Type B pancreatic cell (in vitro differentiated cells): ENCODE data around the gene TEP1. TPM values are rescaled to one million over a fixed set of nuclear protein-coding genes. Genes with fewer than 3 reads are reported as not detected.

ENCODE experiments used
- DNase-seq: peaks from one replicate; pipeline ENCODE4 v3.0.0; 2021; ENCODE audit warnings: mixed read lengths; ENCODE audit not compliant: unreplicated experiment; ENCODE audit errors: extremely low spot score
- H3K27ac Mint-ChIP-seq: 2 replicates; pipeline ENCODE4 v1.8.0; 2021; ENCODE audit warnings: mild to moderate bottlenecking, mixed read lengths
- H3K27me3 Mint-ChIP-seq: 2 replicates; pipeline ENCODE4 v1.8.0; 2021; ENCODE audit warnings: mixed read lengths
- H3K36me3 Mint-ChIP-seq: 2 replicates; pipeline ENCODE4 v1.8.0; 2021; ENCODE audit warnings: mixed read lengths
- H3K4me1 Mint-ChIP-seq: one replicate; pipeline ENCODE4 v1.8.0; 2021; ENCODE audit warnings: mixed read lengths; ENCODE audit not compliant: unreplicated experiment
- H3K4me3 Mint-ChIP-seq: 2 replicates; pipeline ENCODE4 v1.8.0; 2021; ENCODE audit warnings: mild to moderate bottlenecking, mixed read lengths
- H3K9me3 Mint-ChIP-seq: 2 replicates; pipeline ENCODE4 v1.8.0; 2021; ENCODE audit warnings: mixed read lengths
- total RNA-seq: library from RNA; stranded (reverse); gene quantifications from 2 replicates; pipeline ENCODE4 v1.2.1, GENCODE V29; 2021; ENCODE audit warnings: low replicate concordance
- TF ChIP-seq, protein P1 (sequence below): fragments of 200-600 bp; sonication (generic); conservative IDR thresholded peaks from 2 replicates; pipeline ENCODE4 v1.5.0; 2021; ENCODE audit warnings: antibody characterized with exemption, mild to moderate bottlenecking

Gene TEP1
- total RNA-seq, 1 donor from 2014 or later, result 23.1 TPM

DNA sequence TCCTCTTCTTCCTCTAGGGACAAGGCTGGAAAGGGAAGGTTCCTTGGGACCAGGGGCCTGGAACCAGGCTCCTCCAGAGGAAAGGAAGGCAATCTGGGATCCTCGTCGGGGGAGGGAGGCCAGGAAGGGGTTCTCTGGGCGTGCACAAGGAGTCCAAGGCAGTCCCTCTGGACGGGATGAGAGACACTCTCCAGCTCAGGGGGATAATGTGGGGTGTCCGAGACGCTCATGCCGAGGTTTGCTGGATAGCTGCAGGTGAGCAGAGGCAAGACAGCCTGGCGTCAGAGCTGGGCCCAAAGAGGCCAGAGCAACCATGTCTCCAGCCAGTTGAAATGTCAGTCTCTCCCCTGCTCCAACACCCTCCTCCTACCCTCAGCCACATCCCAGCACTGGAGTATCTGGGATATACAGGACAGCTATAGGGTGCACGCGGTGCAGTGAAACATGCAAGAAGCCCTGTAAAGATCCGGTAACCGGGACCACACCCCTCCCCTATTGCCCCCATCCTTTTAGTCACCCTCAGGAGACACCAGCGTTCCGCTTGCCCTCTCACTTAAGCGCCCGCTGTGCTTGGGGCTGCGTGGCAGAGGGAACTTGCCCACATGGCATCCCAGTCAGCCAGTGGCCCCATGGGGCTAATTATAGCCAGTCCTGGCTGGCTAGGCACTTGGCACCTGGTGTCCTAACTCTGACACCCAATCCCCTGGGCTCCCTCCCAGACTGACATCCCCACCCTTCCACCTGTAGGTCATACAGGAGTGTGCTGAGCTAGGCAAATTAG, 22.5 kb upstream of the TEP1 start, which contains the start of gene KLHL33:
Gene KLHL33 (minus strand): TSS at position 585 of the 781 bp plus-strand sequence. CDS start 355 bp downstream, at position 230.
- Mint-ChIP-seq H3K27me3 (peaks cover 15% of the 10 kb centered on the region), H3K27ac (no peak within 1 kb of the TSS), H3K4me1 (no peaks in the 10 kb centered on the region)

GRCh38 chr14:20434701-20435581, 21.6 kb upstream of the TEP1 start:
- H3K4me3 Mint-ChIP-seq, result no peak overlapping the region
- H3K36me3 Mint-ChIP-seq, result no peaks in the 10 kb centered on the region
- no peak overlapping the region for H3K27ac Mint-ChIP-seq
- TF ChIP-seq, protein P1, sequence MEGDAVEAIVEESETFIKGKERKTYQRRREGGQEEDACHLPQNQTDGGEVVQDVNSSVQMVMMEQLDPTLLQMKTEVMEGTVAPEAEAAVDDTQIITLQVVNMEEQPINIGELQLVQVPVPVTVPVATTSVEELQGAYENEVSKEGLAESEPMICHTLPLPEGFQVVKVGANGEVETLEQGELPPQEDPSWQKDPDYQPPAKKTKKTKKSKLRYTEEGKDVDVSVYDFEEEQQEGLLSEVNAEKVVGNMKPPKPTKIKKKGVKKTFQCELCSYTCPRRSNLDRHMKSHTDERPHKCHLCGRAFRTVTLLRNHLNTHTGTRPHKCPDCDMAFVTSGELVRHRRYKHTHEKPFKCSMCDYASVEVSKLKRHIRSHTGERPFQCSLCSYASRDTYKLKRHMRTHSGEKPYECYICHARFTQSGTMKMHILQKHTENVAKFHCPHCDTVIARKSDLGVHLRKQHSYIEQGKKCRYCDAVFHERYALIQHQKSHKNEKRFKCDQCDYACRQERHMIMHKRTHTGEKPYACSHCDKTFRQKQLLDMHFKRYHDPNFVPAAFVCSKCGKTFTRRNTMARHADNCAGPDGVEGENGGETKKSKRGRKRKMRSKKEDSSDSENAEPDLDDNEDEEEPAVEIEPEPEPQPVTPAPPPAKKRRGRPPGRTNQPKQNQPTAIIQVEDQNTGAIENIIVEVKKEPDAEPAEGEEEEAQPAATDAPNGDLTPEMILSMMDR, result no peak
- peaks cover 13% of the 10 kb centered on the region for H3K27me3 Mint-ChIP-seq
- H3K4me1 Mint-ChIP-seq, result no peaks in the 10 kb centered on the region
- no peaks in the 10 kb centered on the region for H3K9me3 Mint-ChIP-seq
- DNase-seq, result no peak

More for the DNA sequence above, 22.5 kb upstream of the TEP1 start, which contains the start of gene KLHL33:
- H3K9me3 Mint-ChIP-seq, result no peaks in the 10 kb centered on the region
- no peak for DNase-seq
- H3K4me3 Mint-ChIP-seq, result no peak within 1 kb of the TSS
- no peaks in the 10 kb centered on the region for H3K36me3 Mint-ChIP-seq
- TF ChIP-seq, protein P1, result no peak

DNA sequence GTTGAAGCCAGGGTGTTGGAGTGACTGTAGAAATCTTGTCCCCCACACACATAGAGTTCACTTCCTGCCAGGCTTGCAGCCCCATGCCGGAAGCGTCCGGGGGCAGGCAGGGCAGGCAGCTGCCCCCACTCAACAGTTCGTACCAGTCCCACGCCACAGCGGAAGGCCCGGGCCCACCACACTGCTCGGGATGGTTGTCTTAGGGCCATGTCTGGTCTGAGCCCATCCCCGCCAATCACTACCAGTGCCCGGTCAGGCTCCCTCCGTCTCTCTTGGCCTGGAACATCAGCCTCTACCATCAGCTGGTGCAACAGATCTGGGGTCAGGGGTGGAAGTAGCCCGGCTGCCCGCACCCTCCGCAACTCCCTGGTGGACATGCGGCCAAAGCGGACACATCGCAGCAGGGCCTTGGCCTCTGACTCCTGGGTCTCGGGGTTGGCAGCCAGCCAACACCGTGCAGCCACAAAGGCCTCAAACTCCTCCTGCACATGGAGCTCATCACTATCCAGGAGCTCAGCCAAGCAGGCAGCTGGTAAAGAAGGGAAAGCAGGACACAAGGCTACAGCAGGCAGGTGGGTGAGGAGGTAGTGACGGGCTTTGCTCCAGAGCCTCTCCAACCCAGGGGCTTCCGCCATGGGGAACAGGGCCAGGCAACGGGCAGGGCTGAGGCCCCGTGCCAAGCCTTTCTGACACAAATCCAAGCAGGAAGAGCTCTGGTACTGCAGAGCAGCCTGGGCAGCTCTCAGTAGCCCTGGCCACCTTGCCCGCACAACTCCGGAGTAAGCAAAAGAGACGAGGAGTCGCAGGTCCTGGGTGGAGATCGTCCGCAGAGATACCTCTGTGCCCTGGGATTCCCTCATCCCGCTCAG, 16.7 kb upstream of the TEP1 start:
- no peak overlapping the region for H3K4me3 Mint-ChIP-seq
- H3K27ac Mint-ChIP-seq, result no peak overlapping the region
- H3K36me3 Mint-ChIP-seq, result no peaks in the 10 kb centered on the region
- H3K4me1 Mint-ChIP-seq, result peaks cover 7% of the 10 kb centered on the region
- no peaks in the 10 kb centered on the region for H3K27me3 Mint-ChIP-seq
- no peak for DNase-seq
- TF ChIP-seq, protein P1, result no peak
- H3K9me3 Mint-ChIP-seq, result no peaks in the 10 kb centered on the region

DNA sequence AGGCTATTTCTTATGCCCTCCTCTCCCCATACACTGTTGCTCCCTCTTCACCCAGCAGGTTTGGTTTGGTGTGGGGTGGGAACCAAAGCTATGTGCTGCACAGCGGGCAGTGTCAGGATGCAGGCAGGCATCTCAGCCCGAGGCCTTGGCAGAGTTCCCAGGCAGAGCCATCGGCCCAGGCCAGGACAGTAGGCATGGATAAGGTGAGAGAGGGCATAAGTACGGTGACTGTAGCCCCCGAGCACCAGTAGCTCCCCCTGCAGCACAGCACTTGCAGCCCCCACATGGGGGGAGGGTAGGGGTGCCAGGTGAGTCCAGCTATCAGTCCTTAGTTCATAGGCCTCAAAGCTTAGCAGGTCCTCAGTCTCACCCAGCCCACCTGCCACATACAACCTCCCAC, 15.5 kb upstream of the TEP1 start:
- H3K9me3 Mint-ChIP-seq, result no peaks in the 10 kb centered on the region
- peaks cover 7% of the 10 kb centered on the region for H3K4me1 Mint-ChIP-seq
- peaks cover 5% of the 10 kb centered on the region for H3K27me3 Mint-ChIP-seq
- no peak overlapping the region for H3K4me3 Mint-ChIP-seq
- no peak overlapping the region for H3K27ac Mint-ChIP-seq
- DNase-seq, result no peak
- TF ChIP-seq, protein P1, result no peak
- no peaks in the 10 kb centered on the region for H3K36me3 Mint-ChIP-seq

DNA sequence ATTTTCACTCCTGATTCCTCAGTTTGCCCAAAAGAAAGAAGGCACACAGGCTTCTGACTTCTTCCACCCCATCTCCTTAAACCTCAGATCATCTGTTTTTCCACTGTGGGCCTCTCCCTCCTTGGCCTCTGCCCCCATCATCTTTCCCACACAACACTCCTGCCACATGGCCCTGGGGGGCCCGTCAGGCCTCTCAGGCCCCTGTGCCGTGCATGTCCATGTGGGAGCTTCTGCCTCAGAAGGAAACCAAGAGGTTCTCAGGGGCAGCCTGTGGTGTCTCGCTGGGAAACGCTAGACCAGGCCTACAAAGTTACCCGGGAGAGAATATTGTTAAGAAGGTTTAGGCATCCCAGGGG, 14.7 kb upstream of the TEP1 start:
- peaks cover 7% of the 10 kb centered on the region for H3K4me1 Mint-ChIP-seq
- H3K9me3 Mint-ChIP-seq, result no peaks in the 10 kb centered on the region
- peaks cover 5% of the 10 kb centered on the region for H3K27me3 Mint-ChIP-seq
- TF ChIP-seq, protein P1, result no peak
- peak overlapping the region; percentile 17 for H3K27ac Mint-ChIP-seq
- no peak overlapping the region for H3K4me3 Mint-ChIP-seq
- DNase-seq, result no peak
- H3K36me3 Mint-ChIP-seq, result no peaks in the 10 kb centered on the region
